GM18861 (cell line): ENCODE data around the gene OTUB2.
A peak's percentile ranks its signal among the peaks of the same experiment; 100 is the strongest.
"Not testable (repeated sequence)": the region's sequence is repeated elsewhere in the genome, so short reads cannot be mapped to it uniquely, and the experiment has no call there.

Experiments
- ATAC-seq: cut with Tn5 transposase; IDR thresholded peaks from one replicate; pipeline ENCODE4 v1.9.1; 2021; ENCODE audit not compliant: unreplicated experiment

Gene OTUB2

DNA sequence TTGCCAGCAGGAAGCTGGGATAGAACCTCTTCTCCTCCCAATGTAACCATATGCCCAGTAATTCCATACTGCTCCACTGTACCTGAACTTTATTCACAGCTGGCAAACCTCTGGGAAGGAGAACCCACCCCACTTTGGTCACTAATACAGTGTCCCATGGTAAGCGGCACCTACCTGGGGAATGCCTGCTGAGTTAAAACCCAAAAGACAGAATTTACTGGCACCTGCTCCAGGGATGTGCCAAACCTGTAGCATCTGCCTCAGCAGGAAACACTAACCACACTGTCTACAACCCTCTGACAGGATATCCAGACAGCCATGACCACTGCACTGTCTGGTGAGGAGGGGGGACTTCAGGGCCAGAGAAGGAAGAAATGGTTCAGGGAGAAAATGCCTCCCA, 28.3 kb downstream of the OTUB2 start:
- no peak for ATAC-seq

GRCh38 chr14:94054936-94055335, 28.8 kb downstream of the OTUB2 start:
- no peak for ATAC-seq

- ATAC-seq = peak; percentile 61
Measured at GRCh38 chr14:94056579-94057308, 30.6 kb downstream of the OTUB2 start.

DNA sequence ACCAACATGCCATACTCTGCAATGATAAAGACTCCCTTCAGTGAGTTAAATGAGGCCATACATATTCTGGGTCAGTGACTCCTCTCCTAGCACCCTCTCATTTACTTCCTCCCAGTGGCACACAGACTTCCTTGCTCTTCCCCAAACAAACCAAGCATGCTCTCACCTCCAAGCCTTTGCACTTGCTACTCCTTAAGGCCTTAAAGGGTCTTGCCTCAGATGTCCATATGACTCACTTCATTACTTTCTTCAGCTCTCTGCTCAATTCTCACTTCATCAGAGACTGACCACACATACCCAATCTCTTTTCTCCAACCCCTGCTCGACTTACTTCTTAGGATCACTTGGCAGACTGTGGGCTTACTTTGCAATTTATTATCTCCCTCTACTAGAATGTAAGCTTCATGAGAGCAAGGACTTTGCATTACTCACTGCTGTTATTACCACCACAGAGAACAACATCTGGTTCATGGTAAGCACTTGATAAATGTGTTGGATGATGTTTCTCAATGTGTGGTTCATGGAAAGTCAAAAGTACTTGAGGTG, 32.1 kb downstream of the OTUB2 start:
- ATAC-seq = no peak

DNA sequence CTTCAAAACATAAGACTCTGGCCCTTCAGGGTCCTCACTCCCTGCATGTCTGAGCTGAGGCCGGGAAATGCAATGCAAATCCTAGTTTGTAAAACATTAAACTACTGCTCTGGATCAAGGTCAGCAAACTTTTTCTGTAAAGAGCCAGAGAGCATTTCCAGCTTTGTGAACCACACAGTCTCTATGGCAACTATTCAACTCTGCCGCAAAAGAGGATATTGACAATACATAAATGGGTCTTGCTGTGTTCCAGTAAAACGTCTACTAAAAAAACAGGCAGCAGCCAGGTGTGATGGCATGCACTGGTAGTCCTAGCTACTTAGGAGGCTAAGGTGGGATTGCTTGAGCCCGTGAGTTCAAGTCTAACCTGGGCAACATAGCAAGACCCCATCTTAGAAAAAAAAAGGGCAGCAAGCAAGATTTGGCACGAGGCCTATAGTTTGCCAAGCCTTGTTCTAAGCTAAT, 32.6 kb downstream of the OTUB2 start:
- no peak for ATAC-seq

DNA sequence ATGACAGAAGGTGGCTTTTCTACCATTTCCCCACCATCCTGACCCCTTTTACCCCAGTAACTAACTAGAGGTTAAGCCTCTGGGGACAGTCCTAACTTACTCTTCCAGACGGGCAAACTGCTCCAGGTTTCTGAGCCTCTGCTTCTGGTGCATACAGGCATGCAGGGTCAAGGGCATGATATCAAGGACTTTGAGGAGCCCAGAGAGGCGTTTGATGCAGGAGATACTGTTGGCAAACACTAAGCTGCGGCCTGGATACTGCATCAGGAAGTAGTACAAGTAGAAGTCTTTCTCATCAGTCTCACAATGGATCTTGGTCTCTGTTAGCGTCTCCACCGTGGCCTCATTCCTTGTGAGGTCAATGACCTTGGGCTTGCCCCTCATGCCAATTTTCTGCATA, 33.9 kb downstream of the OTUB2 start:
- no peak for ATAC-seq

DNA sequence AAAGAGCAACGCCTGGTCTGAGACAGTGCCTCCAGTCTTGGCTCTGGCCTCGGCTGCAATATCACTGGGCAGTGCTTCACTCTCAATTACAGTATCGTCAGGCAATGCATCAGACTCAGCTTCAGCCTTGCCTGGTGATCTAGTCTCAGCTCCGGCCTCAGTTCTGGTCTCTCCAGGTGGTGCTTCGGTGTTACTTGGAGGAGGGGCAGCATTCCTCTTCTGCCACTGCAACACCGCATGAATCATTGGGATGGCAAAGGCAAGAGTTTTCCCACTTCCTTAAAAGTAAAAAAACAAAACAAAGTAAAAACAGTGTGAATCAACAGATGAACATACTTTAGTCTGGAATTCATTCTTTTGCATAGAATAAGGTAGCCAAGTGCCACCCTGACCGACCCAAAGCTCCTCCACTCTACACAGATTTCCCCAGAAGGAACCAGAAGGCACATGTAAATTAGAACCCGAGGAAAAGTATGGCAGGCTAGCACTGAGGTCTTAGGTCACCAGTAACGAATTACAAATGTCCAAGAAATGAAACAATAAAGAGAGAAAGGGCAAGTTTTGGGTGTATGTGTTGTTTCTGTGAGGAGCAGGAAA, 36.3 kb downstream of the OTUB2 start:
- no peak for ATAC-seq

- ATAC-seq = no peak
Measured at GRCh38 chr14:94066089-94066676, 40.0 kb downstream of the OTUB2 start.

- ATAC-seq = not testable (repeated sequence)
Measured at GRCh38 chr14:94072076-94072475, 45.9 kb downstream of the OTUB2 start.

GRCh38 chr14:94074534-94074933, 48.4 kb downstream of the OTUB2 start:
- ATAC-seq = no peak

DNA sequence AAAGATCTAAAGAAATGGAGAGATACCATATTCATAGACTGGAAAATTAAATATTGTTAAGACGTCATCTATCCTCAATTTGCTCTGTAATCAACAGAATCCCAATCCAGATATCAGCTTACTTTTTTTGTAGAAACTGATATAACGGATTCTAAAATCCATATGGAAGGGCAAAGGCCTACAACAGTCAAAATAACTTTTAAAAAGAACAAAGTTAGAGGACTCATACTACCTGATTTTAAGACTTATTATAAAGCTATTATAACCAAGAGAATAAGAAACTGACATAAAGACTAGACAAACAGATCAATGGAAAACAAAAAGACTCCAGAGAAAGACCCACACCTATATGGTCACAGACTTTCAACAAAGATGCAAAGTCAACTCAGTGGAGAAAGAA, 48.9 kb downstream of the OTUB2 start:
- no peak for ATAC-seq

GRCh38 chr14:94077111-94077821, 51.1 kb downstream of the OTUB2 start:
- ATAC-seq = no peak

GRCh38 chr14:94077823-94078222, 51.7 kb downstream of the OTUB2 start:
- no peak for ATAC-seq

- no peak for ATAC-seq
Measured at GRCh38 chr14:94079891-94080620, 53.9 kb downstream of the OTUB2 start.

GRCh38 chr14:94080621-94081385, 54.7 kb downstream of the OTUB2 start, which contains the start of the genes DDX24 and IFI27L1:
TSS of gene DDX24 (minus strand) at chr14:94081202. CDS start at chr14:94079742, 1,460 bp downstream.
TSS of gene IFI27L1 (plus strand) at chr14:94081310. CDS start at chr14:94096938, 15,628 bp downstream.
- ATAC-seq = peak; percentile 97

- peak; percentile 18 for ATAC-seq
Measured at GRCh38 chr14:94081386-94081820, 55.3 kb downstream of the OTUB2 start.

DNA sequence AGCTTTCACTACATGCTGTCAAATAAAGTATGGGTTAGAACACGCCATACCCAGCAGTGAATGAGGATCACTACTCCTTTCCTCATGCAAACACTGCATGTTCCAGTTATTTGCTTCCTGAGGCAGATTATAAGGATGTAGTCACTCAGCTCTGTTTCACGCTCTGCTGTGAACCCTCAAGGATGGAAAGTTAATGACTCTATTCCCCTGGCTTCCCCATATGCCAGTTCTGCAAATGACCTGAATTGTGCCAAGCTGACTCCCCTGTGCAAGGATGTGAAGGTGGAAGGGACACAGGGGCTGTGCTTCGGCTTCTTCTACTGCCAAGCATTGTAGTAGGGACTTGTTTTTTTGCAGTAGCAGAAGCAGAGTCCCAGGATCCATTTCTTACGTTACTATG, 61.8 kb downstream of the OTUB2 start:
- ATAC-seq = no peak

DNA sequence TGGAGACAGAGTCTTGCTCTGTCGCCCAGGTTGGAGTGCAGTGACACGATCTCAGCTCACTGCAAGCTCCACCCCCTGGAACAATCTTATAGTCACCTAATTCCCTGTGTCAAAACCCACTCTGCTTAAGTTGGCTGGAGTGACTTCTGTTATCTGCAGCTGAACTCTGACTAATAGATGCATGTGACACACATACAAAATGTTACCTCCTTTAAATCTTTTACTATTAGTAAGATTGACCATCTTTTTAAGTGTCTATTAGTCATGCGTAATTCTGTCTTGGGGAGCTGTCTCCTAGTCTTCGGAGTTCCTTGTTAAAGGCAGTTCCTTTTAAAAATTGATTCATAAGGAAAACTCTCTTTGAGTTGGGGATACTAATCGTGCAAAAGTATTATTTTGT, 62.4 kb downstream of the OTUB2 start:
- ATAC-seq = no peak

DNA sequence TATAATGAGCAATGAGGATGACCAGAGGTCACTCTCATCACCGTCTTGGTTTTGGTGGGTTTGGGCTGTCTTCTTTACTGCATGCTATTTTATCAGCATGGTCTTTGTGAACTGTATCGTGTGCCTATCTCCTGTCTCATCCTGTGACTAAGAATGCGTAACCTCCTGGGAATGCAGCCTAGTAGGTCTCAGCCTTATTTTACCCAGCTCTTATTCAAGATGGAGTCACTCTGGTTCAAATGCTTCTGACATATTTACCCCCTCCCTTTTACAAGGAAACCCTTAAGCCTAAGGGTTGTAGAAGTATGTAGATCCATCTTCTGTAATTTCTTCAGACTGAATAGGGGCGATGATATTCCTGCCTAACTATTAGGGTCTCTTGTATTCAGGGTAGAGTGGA, 63.3 kb downstream of the OTUB2 start:
- ATAC-seq = no peak

GRCh38 chr14:94093418-94093817, 67.3 kb downstream of the OTUB2 start:
- no peak for ATAC-seq
